ENCODE measurements around the gene PPP1R18. TPM values are rescaled to one million over a fixed set of nuclear protein-coding genes. Genes with fewer than 3 reads are reported as not detected.

Gene PPP1R18
- total RNA-seq, 1 experiment from 2014 or later: 33.6 TPM

DNA sequence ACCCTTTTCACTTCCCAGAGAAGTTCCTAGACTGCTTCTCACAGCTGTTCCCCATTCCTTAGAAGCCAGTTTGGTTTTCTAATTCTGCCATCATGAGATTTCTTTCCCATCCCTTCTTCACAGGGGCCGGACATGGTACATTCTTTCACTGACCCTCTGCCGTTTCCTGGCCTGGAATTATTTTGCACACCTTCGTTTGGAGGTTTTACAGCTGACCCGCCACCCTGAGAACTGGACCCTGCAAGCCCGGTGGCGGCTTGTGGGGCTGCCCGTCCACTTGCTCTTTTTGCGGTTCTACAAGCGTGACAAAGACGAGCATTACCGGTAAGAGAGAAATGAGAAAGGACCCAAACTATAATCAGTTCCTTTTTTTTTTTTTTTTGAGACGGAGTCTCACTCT is 35.3 kb downstream of the PPP1R18 start:
- peaks cover 32 to 44% of the 10 kb centered on the region in 2 experiments; a peak in 3 of 4 replicates for H3K36me3 ChIP-seq (ENCODE audit: control insufficient read depth in 1 of 2, insufficient read depth in 2 of 2, low read length in 2 of 2)
- peaks cover 23% of the 10 kb centered on the region for H3K79me2 ChIP-seq (ENCODE audit: insufficient read depth, low read length)
- H2AFZ ChIP-seq (ENCODE audit: low read depth, low read length, poor library complexity, severe bottlenecking): no peak overlapping the region
- no peaks in the 10 kb centered on the region for H3K9me2 ChIP-seq (ENCODE audit: insufficient read depth)
- ATAC-seq: no peak
- BruUV-seq (replicated peaks): no TSS peak
- H3K9ac ChIP-seq (ENCODE audit: low read length): no peak overlapping the region
- ChIA-PET RAD21 (ENCODE audit: low non-redundant PET in 1 of 2, low total read pairs in 2 of 2, uncharacterized antibody in 2 of 2, unreplicated experiment in 2 of 2) (no interaction called here), CTCF (no interaction called here), POLR2A (interaction anchor here (0.8 to 1.5 kb wide), 2 partner anchors 80 to 94 kb away, joined by 3 to 4 read pairs; partner anchors contain the start of gene PRR3)
- TF ChIP-seq POLR2AphosphoS5 (IDR thresholded peaks at IDR 0.05; ENCODE audit: low read depth, low read length): 0 out of 2 replicates have a peak, but pooled peaks have one; percentile 8
- no peak for TF ChIP-seq TCF7L2 (IDR thresholded peaks at IDR 0.05; ENCODE audit: borderline replicate concordance, extremely low read depth, insufficient read depth, insufficient read length)
- no peak overlapping the region for H3K4me3 ChIP-seq (replicated peaks in 1 of 2; ENCODE audit: low read depth in 1 of 2, low read length in 2 of 2)
- no peaks in the 10 kb centered on the region for H3K27me3 ChIP-seq (ENCODE audit: insufficient read depth, low read length)
- peaks cover 5 to 12% of the 10 kb centered on the region in 2 experiments for H3K4me1 ChIP-seq (ENCODE audit: control insufficient read depth in 1 of 2, insufficient read depth in 2 of 2, low read length in 2 of 2)
- intact Hi-C loops (cut with micrococcal nuclease): no loop called here
- no peaks in the 10 kb centered on the region for H4K20me1 ChIP-seq (ENCODE audit: insufficient read depth)
- H3K27ac ChIP-seq (ENCODE audit: low read depth, low read length): no peak overlapping the region
- no peak overlapping the region for H3K4me2 ChIP-seq (ENCODE audit: low read length)
- H3K9me3 ChIP-seq (ENCODE audit: control insufficient read depth in 1 of 2, insufficient read depth in 1 of 2, low read depth in 1 of 2, low read length in 2 of 2): no peaks in the 10 kb centered on the region
- DNase-seq (ENCODE audit: low read depth, low spot score): no peak

DNA sequence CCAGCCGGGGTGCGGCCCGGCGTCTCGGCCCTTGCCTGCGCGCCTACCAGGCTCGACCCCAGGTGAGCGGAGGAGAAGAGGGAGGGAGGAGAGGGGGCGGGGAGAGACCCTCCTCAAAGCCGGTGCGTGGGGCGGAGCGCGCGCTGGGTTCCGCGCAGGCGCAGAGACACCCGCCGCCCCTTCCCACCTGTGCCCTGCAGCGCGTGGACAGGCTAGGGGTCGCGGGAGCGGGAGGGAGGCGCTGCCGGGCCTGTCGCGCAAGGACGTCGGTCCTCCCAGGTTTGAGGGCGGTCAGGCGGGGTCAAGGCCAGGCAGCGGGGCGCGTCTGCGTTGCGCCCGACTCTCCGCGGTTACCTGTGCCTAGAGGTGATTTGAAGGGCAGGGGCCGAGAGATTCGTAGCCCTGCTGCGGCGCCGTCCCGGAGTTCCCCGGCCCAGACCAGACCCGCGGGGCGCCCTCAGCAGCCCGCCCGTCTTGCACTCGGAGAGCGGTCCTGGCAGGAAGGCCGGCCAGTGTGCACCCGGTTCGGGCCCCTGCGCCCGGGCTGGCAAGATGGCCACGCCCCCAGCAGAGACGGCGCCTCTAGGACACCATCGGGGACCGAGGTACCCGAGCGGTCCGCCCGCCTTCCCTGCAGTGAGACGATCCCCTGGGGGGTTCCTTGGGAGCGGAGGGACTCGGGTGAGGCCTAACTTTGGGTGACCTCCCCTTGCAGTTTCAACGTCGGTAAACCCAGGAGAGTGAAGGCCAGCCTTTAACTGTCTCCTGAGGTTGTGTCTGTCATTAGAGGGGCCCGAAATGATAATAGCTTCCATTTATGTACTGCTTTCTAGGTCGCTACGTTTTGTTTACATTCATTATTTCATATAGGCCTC is 39.0 kb downstream of the PPP1R18 start:
- Histone ChIP-seq H3K79me2 (ENCODE audit: insufficient read depth, low read length) (peaks cover 23% of the 10 kb centered on the region), H2AFZ (ENCODE audit: low read depth, low read length, poor library complexity, severe bottlenecking) (no peak overlapping the region), H3K9me2 (ENCODE audit: insufficient read depth) (no peaks in the 10 kb centered on the region), H3K4me2 (ENCODE audit: low read length) (peak overlapping the region; percentile 82), H3K4me1 (ENCODE audit: control insufficient read depth in 1 of 2, insufficient read depth in 2 of 2, low read length in 2 of 2) (peaks cover 6 to 15% of the 10 kb centered on the region in 2 experiments), H3K27ac (ENCODE audit: low read depth, low read length) (peak overlapping the region; percentile 94), H3K4me3 (replicated peaks in 1 of 2; ENCODE audit: low read depth in 1 of 2, low read length in 2 of 2) (peak overlapping the region; percentile 85 to 92), H3K36me3 (ENCODE audit: control insufficient read depth in 1 of 2, insufficient read depth in 2 of 2, low read length in 2 of 2) (peaks cover 20% of the 10 kb centered on the region in 2 experiments; a peak in 3 of 4 replicates), H4K20me1 (ENCODE audit: insufficient read depth) (no peaks in the 10 kb centered on the region), H3K9ac (ENCODE audit: low read length) (peak overlapping the region; percentile 96), H3K9me3 (ENCODE audit: control insufficient read depth in 1 of 2, insufficient read depth in 1 of 2, low read depth in 1 of 2, low read length in 2 of 2) (no peaks in the 10 kb centered on the region), H3K27me3 (ENCODE audit: insufficient read depth, low read length) (no peaks in the 10 kb centered on the region)
- ATAC-seq (peak; percentile 80), DNase-seq (ENCODE audit: low read depth, low spot score) (peak; percentile 37)
- no TSS peak for BruUV-seq (replicated peaks)
- CTCF ChIA-PET: no interaction called here
- RAD21 ChIA-PET (ENCODE audit: low non-redundant PET in 1 of 2, low total read pairs in 2 of 2, uncharacterized antibody in 2 of 2, unreplicated experiment in 2 of 2): interaction anchor here in 1 of 2 experiments (1.0 kb wide), 1 partner anchor 83 kb away, joined by 4 read pairs; no protein-coding TSS in a partner anchor
- intact Hi-C loops (cut with micrococcal nuclease): no loop called here
- POLR2A ChIA-PET: interaction anchor here (1.0 to 1.3 kb wide), 2 partner anchors 30 to 83 kb away, joined by 3 read pairs; partner anchors contain the start of genes MRPS18B and PPP1R10
- TF ChIP-seq POLR2A (IDR thresholded peaks at IDR 0.05; ENCODE audit: borderline replicate concordance, extremely low read depth, insufficient read depth, insufficient read length) (peak; percentile 41), EZH2 (IDR thresholded peaks at IDR 0.05) (no peak), YY1 (IDR thresholded peaks at IDR 0.05; ENCODE audit: extremely low read depth, insufficient replicate concordance, low read depth, low read length) (peak; percentile 53), EGR1 (IDR thresholded peaks at IDR 0.05; ENCODE audit: low read depth) (no peak; the same call in 1 of the 2 replicates), POLR2AphosphoS5 (IDR thresholded peaks at IDR 0.05; ENCODE audit: low read depth, low read length) (peak; percentile 40; the same call in 1 of the 2 replicates), CBX3 (IDR thresholded peaks at IDR 0.05; ENCODE audit: low read depth) (no peak), EZH2phosphoT487 (IDR thresholded peaks at IDR 0.05; ENCODE audit: borderline replicate concordance) (no peak), SRF (IDR thresholded peaks at IDR 0.05; ENCODE audit: low read depth) (no peak), JUND (IDR thresholded peaks at IDR 0.05) (no peak), ELF1 (IDR thresholded peaks at IDR 0.05; ENCODE audit: borderline replicate concordance, low read depth) (no peak), SP1 (IDR thresholded peaks at IDR 0.05; ENCODE audit: low read depth) (no peak), FOSL1 (IDR thresholded peaks at IDR 0.05; ENCODE audit: low read depth) (no peak), RAD21 (IDR thresholded peaks at IDR 0.05; ENCODE audit: low read depth) (no peak), SIN3A (IDR thresholded peaks at IDR 0.05; ENCODE audit: low read depth) (no peak)
- TF ChIP-seq, protein P1, sequence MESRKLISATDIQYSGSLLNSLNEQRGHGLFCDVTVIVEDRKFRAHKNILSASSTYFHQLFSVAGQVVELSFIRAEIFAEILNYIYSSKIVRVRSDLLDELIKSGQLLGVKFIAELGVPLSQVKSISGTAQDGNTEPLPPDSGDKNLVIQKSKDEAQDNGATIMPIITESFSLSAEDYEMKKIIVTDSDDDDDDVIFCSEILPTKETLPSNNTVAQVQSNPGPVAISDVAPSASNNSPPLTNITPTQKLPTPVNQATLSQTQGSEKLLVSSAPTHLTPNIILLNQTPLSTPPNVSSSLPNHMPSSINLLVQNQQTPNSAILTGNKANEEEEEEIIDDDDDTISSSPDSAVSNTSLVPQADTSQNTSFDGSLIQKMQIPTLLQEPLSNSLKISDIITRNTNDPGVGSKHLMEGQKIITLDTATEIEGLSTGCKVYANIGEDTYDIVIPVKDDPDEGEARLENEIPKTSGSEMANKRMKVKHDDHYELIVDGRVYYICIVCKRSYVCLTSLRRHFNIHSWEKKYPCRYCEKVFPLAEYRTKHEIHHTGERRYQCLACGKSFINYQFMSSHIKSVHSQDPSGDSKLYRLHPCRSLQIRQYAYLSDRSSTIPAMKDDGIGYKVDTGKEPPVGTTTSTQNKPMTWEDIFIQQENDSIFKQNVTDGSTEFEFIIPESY (IDR thresholded peaks at IDR 0.05; ENCODE audit: extremely low read depth, insufficient replicate concordance, low read length): no peak
- TF ChIP-seq, protein P2, sequence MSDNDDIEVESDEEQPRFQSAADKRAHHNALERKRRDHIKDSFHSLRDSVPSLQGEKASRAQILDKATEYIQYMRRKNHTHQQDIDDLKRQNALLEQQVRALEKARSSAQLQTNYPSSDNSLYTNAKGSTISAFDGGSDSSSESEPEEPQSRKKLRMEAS (IDR thresholded peaks at IDR 0.05): peak; percentile 77; the same call in 1 of the 2 replicates

All from HCT116 (cell line).